ENCODE data around the gene SPTBN1.
A peak's percentile ranks its signal among the peaks of the same experiment; 100 is the strongest.
"Not testable (repeated sequence)": the region's sequence is repeated elsewhere in the genome, so short reads cannot be mapped to it uniquely, and the experiment has no call there.

SPTBN1 gene

DNA sequence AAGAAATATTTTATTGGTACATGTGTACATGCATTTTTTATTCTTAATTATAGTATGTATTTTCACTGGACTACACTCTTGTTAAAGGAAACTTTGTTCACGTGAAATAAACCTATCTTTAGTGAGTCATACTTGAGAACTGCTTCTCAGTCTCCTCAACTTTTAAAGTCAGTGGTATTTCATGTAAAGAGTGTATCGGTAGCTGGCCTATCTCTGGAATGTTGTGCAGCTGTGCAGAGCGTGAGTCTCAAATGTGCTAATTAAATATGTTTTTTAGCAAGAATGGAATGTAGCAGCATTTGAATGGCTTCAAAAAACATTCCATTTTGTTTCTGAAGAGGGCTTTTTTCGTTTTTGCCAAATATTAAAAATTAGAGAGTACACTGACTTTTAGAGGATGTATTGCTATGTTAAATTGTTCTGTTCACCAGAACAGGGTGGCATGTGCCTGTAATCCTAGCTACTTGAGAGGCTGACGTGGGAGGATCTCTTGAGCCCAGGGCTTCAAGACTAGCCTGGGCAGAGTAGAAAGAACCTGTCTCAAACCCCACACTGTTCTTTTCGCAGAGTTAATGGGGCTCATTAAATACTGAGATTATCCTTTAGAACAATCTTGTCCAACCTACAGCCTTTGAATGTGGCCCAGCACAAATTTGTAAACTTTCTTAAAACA lies 14.3 kb downstream of the SPTBN1 start:
- peak; percentile 65 for DNase-seq (ENCODE audit: low read depth)

DNA sequence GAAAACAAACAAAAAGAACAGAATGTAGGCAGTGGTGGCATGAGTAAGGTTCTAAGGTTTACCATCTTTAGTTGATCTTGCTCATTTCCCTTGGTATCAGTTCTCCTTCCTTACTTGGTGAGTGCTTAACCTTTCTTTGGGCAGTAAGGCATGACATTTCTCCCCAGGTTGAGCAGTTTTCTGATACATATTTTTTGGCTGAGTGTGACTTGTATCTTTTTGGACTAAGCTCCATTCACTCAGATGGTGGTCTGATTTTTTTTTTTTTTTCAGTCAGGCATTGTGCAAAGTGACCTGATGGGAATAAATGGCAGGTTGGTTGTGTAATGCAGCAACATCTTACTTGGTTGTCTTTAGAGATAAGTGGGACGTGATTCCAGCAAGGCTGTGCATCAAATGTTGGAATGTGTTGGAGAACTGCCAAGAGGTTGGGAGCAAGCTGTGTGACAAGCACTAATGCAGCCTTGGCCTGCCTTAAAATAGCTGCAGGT lies 15.1 kb downstream of the SPTBN1 start:
- peak; percentile 93 for DNase-seq (ENCODE audit: low read depth)

DNA sequence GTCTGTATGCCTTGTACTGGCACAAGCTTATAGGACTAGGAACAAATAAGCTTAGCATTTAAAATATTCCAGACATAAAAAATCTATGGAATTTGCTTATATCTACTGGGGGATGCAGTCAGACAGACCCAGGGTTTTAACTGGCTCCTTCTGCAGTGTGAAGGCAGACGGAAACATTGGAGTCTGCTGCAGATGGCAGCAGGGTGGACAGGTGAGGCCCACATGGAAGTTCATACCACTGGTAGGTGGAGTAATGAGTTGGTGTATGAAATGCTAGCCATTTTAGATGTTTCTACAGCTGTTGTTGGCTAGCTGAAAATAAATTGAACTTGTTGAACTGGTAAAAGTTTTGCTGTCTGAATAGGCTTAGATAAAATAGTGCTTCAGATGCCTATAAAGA lies 17.7 kb downstream of the SPTBN1 start:
- no peak for DNase-seq (ENCODE audit: low read depth)

DNA sequence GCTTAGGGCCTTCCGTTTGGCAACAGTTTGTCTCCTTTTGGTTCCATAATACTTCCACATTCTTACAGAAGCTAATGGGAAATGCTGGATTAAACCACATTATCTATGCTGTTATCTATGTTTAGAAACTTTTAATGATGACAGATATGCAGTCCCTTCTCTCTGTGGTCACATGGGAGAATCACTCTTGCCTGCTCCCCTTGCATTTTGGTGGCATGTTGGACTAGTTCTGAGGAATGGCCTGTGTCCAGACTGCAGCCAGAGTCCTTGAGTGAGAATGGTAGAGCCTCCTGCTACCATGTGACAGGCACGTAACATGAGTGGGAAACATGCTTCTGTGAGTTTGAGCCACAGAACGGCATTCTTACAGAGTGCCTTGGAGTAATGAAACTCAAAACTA lies 19.2 kb downstream of the SPTBN1 start:
- no peak for DNase-seq (ENCODE audit: low read depth)

DNA sequence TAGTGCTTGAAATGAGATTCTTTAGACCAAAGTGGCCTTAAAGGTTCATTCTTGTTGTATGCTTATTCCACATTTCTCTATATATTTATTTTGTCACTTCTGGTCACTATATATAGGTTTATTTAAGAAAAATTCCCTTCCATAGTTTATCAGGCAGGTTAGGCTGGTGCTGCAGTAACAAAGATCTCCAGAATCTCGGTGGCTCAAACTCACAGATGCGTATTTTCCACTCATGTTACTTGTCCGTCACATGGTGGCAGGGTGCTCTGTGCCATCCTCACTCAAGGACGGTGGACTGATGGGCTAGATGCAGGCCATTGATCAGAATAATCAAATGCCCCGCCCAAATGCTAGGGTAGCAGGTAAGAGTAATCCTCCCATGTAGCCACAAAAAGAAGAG lies 19.8 kb downstream of the SPTBN1 start:
- no peak for DNase-seq (ENCODE audit: low read depth)

DNA sequence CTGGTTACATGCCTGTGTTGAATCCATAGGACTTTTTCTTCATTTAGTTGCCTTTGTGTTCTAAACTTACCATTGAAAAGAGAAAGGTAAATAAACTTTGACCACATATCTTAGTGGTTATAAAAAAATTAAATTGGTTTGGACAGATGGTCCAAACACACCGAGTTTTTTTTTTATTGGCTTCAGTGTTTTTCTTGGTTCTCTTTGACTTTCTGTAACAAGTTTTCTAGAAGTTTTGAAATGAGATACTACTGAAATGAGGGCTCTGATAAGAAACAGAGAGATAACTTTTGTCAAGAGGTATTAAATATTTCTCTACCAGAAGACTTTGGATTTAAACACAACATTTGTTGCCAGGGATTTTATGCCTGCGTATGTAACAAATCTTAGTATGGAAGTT lies 20.7 kb downstream of the SPTBN1 start:
- DNase-seq (ENCODE audit: low read depth), result no peak

DNA sequence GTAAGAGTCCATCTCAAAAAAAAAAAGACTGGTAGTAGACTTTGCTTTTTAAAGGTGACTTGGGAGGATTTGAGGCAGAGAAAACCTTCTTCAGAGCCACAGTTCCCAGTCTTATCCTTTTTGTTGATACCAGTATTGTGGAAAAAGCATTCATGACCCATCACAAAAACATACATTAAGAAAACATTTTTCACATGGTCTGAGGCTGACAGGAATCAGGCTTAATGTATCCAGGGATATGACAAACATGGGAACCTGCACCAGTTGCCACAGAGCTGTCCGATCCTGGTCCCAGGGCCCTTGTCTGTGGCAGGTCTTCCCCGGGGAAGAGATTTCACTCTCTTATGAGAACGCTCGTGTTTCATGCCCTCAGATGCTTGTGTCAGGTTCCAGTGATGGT lies 21.8 kb downstream of the SPTBN1 start:
- DNase-seq (ENCODE audit: low read depth), result no peak

DNA sequence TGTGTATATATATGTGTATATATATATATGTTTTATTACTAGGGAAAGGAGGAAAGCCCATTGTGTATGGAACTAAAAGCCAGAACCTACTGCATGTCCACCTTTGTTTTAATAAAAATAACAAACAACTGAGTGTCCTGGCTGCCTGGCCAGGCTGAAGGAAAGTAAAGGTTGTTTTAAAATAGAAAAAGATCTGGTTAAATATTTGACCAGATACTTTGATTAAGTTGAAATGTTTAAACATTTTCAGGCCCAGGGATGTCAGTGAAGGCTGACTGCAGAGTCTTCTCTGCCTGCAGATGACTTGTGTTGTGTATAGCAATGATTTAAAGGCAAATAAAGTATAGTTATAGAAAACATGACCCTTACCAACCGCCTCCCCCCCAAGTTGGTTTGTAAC lies 22.8 kb downstream of the SPTBN1 start:
- DNase-seq (ENCODE audit: low read depth), result no peak

DNA sequence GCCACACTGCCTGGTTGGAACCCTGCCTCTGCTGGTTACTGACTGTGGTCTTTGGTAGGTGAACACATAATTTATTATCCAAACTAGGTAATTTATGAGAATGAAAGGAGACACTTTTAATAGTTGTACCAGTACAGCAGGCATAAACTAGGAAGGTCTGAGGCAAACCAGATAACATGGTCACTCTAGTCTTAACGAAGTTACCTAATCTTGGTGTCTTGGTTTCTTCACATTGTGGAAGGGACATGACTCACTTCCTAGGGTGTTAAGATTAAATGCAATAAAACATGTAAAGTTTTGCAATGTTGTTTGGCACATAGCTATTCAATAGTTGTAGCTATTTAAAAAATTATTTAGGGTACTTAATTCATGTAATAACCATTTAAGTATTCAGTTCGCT lies 23.3 kb downstream of the SPTBN1 start:
- no peak for DNase-seq (ENCODE audit: low read depth)

DNA sequence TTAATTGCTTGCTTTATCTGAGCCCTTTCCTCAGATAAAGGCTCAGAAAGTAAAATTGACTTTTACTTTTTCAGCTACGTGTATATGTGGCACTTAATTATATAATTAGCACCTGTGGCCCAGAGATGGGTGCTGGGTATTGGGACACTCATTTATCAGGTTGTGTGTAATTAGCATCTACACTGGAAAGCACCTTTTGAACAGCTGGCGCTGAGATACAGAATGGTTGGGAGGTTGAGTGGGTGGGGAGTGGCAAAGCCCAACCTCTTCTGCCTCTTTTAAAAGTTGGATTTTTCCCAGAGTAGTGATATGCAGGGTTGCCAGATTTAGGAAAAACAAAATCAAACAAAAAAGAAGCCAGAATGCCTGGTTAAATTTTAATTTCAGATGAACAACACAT lies 23.9 kb downstream of the SPTBN1 start:
- no peak for DNase-seq (ENCODE audit: low read depth)

DNA sequence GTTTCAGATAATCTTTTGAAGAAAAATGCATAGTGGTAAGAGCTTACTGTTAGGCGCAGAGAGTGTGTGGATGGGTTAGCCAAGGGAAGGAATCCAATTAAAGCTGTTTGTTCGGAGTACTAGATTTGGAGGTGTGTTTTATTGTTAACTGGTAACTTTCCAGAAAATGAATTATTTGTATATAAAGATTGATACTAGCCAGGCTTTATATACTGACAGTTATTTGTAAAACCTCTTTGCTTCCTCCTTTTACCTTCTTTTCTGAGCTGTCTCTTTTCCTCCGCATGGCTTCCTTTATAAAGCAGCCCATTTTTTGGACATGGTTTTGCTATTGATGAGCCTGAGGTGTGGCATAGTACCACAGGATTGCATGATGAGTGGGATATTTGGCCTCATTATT lies 25.6 kb downstream of the SPTBN1 start:
- DNase-seq (ENCODE audit: low read depth), result no peak

DNA sequence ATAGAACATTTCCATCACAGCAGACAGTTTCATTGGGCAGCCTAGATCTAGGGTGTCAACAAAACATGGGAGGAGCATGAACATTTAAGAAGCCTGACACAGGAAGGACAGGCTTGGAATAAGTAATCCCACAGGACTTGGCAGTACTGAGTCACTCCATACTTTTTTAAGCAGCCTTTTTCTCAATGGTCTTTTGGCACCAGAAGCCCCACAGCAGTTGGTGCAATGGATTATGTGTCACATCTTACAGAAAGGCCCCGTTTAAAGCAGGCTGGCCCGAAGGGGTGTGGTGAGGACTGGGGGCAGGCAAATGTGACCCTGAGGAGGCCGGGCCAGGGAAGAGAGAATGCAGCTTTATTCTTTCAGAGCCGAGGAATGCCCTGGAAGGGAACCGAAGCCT lies 26.6 kb downstream of the SPTBN1 start:
- peak; percentile 83 for DNase-seq (ENCODE audit: low read depth)

DNA sequence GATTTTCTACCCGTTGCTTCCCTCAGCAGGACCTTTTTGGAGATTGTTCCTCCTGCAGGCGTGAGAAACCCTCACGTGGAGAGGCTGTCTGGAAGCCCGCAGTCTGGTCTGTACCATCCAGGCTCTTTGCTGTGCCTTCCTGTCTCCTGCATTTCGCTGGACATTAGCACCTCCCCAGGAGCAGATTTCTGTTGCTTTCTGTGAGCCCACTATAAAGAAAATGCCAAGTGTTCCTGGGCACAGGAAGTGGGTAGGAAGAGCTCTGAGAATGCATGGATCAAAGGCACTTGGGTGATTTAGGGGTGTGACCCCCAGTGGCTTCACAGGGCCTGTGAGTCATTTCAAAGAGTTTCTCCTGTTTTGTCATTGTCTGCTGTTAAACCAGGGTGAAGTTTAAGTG lies 27.3 kb downstream of the SPTBN1 start:
- peak; percentile 56 for DNase-seq (ENCODE audit: low read depth)

DNA sequence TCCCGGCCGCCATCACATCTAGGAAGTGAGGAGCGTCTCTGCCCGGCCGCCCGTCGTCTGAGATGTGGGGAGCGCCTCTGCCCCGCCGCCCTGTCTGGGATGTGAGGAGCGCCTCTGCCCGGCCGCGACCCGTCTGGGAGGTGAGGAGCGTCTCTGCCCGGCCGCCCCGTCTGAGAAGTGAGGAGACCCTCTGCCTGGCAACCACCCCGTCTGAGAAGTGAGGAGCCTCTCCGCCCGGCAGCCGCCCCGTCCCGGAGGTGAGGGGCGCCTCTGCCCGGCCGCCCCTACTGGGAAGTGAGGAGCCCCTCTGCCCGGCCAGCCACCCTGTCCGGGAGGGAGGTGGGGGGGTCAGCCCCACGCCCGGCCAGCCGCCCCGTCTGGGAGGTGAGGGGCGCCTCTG lies 29.6 kb downstream of the SPTBN1 start:
- DNase-seq (ENCODE audit: low read depth), result not testable (repeated sequence)

DNA sequence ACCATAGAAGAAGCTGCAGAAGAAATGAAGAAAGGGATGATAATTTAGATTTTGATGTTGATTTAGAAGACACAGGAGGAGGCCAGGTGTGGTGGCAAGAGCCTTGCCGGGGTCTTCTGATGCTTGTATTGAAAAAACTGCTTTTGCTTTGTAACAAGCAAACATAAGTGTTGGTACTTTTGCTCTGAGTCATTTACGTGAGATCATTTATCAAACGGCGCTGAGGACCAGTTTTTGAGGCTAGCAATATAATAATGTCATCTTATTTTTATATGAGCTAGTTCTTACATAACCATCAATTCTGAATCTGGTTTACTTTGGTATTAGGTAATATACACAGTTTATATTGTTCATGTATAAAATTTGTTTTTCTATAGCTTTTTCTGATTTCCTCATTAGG lies 30.6 kb downstream of the SPTBN1 start:
- DNase-seq (ENCODE audit: low read depth), result no peak

DNA sequence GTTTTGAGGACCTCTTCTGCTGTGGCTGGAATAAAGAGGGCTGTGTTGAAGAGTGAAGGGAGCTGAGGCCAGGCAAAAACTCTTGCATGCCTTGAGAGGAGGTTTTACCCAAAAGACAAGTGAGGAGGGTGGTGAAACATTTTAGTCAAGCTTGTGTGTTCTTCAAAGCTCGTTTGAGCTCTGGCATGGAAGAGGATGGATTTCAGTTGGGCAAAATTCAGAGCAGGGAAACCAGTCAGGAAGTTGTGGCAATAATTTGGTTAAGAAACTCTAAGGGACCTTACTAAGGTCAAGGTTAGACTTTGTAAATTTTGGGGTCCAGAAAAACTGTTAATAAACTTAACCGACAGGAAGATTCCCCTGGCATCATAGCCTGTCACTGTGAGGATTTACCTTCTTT lies 34.7 kb downstream of the SPTBN1 start:
- no peak for DNase-seq (ENCODE audit: low read depth)

DNA sequence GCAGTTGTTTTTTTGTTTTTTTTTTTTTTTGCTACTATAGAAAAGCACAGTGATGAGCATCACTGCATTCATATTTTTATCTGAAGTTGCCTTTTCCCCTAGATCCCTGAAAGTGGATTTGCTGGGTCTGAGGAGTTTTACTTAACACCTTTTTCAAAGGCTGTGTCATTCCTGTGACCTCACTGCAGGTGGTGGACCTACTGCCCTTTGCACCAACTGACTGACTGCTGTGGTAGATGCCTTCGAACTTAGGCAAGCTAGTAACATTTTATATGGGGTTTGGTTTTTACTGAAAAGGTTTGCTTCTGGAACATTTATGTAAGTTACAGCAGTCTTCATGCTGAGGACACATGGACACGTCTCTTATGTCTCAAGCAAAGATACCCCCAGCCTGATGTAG lies 36.2 kb downstream of the SPTBN1 start:
- DNase-seq (ENCODE audit: low read depth), result no peak

DNA sequence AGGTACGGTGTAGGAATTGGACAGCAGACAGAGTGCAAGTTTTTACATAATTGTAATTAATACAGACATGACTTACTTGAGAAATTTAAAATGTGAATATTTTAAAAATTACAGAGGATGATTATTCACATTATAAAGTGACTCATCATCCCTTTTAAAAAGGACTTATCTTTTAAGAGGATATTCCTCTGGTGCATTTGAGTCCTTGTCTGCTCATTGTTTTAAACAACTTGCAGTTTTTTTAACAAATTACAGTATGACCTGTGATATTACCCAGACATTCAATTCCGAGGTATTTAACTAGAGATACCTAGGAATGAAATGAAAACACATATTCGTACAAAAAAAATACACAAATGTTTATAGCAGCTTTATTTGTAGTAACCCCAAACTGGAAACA lies 38.0 kb downstream of the SPTBN1 start:
- no peak for DNase-seq (ENCODE audit: low read depth)

DNA sequence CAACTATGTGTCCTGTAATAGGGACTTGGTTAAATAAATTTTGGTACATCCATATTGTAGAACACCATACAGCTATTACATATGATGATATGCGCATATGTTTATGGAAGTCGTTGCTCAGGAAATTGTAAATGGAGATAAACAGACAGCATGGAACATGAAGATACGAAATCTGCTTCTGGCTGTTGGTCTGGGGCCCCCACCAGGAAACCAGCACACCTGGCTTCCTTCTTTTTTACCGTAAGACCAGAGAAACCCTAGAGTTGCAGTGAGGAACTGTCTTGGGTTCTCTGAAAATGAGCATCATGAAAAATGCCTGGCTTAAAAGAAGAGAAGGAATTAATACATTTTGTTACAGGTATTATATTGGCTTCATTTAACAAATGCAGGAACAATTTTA lies 40.8 kb downstream of the SPTBN1 start:
- no peak for DNase-seq (ENCODE audit: low read depth)

DNA sequence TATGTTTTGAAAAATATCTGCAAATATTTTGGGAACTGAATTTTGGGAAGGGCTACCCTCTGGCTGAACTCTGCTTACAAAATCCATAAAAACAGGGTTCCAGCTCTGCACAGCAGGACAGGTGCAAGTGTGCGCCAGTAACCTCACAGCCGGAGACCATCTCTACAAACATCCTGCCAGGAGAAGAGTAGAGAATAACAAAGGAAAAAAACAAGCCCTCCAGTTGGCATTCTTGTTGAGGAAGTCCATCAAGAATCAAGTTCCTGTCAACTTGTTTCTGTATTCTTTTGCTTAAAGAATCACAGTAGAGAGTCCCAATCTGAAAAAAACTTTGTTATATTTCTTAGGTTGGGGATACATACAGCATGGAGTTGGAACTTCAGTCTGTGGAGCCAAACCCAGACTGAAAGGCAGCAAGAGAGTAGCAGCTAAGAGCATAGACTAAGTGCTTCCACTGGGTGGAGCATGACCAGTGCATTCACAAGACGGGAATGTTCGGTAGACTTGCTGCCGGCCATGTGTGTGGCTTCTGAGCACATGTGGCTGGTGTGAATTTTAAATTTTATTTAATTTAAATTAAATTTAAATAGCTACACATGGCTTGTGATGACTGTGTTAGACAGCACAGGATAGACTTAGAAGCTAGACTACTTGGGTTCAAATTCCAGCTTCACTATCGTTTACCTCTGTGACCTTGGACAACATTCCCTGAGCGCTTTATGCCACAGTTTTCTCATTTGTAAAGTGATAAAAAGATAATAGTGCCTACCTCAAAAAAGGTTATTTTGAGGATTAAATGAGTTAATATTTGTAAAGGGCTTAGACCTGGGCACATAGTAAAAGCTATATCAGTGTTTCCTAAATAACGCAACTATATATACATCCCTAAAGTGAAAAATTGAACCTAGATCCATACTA lies 41.9 kb downstream of the SPTBN1 start:
- DNase-seq (ENCODE audit: low read depth), result no peak

DNA sequence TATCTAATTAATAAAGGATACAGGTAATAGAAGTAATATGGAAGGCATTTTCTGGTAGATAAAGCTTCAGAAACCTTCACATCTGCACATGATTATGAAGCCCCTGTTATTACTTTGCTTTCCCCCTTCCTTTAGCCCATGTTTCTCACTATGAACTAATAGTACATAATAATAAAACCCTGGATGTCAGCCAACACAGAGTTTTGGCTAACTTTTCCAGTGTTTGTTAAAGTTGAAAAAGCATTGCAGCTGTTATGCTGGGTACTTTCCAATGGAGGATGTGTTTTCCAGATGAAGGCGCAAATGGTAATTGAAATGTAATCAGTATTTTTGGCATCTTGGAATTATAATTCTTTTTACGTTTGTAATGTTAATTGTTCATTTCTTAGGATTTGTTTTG lies 43.5 kb downstream of the SPTBN1 start:
- no peak for DNase-seq (ENCODE audit: low read depth)

DNA sequence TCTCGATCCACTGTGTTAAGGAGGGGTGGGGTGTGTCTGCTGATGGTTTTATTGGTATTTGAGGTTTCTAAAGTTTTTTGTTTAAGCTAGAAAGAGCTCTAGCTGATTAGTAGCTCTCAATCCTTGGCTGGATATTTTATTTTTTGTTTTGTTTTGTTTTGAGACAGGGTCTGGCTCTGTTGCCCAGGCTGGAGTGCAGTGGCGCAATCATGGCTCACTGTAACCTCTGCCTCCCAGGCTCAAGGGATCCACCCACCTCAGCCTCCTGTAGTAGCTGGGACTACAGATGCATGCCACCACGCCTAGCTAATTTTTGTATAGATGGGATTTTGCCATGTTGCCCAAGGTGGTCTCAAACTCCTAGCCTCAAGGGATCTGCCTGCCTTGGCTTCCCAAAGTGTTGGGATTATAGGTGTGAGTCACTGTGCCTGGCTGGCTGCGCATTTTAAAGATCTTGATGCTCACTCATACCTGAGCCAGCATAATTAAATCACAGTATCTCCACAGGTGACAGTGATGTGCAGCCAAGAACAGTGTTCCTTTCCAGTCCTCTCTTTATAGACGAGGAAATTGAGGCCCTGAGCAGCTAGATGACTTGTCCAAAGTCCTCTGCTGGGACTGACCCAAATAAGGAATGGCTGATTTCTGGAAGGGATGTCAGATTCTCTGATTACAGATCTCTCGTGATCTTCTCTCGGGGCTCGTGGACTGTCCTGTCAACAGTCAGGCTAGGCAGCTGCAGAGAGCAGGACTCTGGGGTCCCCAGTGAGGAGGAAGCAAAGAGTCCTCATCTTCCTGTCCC lies 44.5 kb downstream of the SPTBN1 start:
- DNase-seq (ENCODE audit: low read depth), result no peak

DNA sequence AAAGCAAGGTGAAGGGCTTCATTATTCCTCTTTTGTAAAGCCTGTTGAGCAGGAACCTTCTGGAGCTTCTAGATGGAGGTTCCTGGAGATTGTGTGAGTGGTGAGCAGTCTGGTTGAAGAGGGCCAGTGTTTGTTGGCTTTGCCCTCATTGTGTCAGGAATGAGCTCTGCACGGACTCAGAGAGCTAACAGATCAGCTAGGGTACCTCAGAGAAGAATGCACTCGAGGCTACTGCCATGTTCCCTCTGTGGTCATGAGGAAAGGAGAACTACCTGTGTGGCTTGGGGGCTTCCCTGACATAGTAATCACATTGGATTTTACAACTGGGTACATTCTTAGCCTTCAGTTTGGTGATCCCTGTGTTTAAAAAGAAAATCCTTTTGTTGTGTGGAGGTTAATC lies 46.6 kb downstream of the SPTBN1 start:
- no peak for DNase-seq (ENCODE audit: low read depth)
